G401 (cell line): ENCODE measurements around the gene SLC66A2. TPM values are rescaled to one million over a fixed set of nuclear protein-coding genes. Genes with fewer than 3 reads are reported as not detected.
A peak's percentile ranks its signal among the peaks of the same experiment; 100 is the strongest.
"Not testable (repeated sequence)": the region's sequence is repeated elsewhere in the genome, so short reads cannot be mapped to it uniquely, and the experiment has no call there.

Experiments
- DNase-seq: peaks from one replicate; pipeline ENCODE4 v3.0.0-alpha.2; 2015; ENCODE audit warnings: low spot score
- in situ Hi-C: cut with HindIII; loops from 2 replicates; pipeline ENCODE4 v1.10.0; 2016; ENCODE audit warnings: low sequenced_read_pairs, mixed read lengths
- total RNA-seq: library from RNA; depleted of rRNA; stranded (reverse); fragments of >200 nt; shearing (Covaris generic); gene quantifications from 2 replicates; pipeline ENCODE4 v1.2.3, GENCODE V29; 2014; rRNA removed

The SLC66A2 gene
- 65.7 and 94.9 TPM in 2 replicates for total RNA-seq

DNA sequence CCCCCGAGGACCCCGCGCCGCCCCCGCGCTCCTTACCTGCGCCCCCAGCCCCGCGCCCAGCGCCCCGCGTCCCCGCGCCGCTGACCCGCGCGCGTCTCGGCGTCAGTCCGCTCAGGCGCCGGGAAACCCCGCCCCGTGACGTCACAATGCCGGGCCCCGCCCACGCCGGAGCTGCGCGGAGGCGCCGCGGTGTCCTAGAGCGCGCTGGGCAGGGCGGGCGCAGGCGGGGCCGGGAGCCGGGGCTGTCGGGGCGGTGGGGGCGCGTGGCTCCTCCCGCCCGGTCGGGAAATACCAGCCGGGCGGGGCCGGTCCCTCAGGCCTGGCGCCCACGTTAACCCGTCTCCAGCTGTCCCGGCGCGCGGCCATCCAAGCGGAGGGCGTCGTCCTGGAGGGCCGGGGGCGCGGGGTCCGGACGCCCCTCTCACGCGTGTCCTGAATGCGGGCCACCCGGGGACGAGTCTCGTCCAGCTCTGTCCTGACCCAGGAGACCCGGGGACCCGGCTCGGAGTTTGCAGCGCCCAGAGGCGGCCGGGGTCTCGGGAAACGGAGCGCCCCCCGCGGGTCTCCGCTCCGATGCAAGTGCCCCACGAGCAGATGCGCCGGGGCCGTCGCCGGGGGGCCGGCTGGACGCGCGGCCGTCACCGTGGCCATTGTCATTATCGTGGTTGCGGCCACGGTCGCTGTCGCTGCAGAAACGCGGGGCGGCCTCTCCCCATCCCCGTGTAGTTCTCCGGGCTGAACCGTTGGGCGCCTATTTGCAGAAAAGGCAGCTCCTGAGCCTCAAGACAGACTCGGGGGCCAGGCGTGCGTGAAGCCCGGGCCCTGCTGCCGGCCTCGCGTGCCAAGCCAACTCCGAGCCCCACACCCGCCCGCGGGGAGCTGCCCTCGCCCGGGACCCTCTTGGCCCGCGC lies at the start of gene SLC66A2:
TSS of gene SLC66A2 (minus strand) at position 109 of the 911 bp plus-strand sequence. CDS start 727 bp downstream, outside the sequence.
- DNase-seq = peak; percentile 85
- in situ Hi-C loops = no loop called here

- DNase-seq = no peak
- in situ Hi-C loops = no loop called here
Observed at GRCh38 chr18:80000877-80001276, 49.4 kb upstream of the SLC66A2 start.

DNA sequence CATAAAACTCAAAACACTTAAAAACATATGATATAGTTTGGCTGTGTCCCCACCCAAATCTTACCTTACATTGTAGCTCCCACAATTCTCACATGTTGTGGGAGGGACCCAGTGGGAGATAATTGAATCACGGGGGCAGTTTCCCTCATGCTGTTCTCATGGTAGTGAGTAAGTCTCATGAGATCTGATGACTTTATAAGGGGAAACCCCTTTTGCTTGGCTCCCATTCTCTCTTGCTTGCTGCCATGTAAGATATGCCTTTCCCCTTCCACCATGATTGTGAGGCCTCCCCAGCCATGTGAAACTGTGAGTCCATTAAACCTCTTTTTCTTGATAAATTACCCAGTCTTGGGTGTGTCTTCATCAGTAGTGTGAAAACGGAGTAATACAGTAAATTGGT lies 48.2 kb upstream of the SLC66A2 start:
- DNase-seq, in situ Hi-C loops: not testable (repeated sequence)

- no peak for DNase-seq
- in situ Hi-C loops = no loop called here
Observed at GRCh38 chr18:79991494-79991893, 40.0 kb upstream of the SLC66A2 start.

DNA sequence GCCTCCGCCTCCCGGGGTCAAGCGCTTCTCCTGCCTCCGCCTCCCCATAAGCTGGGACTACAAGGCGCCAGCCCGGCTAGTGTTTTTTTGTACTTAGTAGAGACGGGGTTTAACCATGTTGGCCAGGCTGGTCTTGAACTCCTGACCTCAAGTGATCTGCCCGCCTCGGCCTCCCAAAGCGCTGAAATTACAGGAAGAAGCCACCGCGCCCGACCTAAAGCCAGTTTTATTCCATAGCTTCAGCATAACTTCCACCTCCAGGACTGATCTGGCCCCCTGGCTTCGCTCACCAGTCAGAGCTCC lies 37.7 kb upstream of the SLC66A2 start:
- in situ Hi-C loops = no loop called here
- no peak for DNase-seq

DNA sequence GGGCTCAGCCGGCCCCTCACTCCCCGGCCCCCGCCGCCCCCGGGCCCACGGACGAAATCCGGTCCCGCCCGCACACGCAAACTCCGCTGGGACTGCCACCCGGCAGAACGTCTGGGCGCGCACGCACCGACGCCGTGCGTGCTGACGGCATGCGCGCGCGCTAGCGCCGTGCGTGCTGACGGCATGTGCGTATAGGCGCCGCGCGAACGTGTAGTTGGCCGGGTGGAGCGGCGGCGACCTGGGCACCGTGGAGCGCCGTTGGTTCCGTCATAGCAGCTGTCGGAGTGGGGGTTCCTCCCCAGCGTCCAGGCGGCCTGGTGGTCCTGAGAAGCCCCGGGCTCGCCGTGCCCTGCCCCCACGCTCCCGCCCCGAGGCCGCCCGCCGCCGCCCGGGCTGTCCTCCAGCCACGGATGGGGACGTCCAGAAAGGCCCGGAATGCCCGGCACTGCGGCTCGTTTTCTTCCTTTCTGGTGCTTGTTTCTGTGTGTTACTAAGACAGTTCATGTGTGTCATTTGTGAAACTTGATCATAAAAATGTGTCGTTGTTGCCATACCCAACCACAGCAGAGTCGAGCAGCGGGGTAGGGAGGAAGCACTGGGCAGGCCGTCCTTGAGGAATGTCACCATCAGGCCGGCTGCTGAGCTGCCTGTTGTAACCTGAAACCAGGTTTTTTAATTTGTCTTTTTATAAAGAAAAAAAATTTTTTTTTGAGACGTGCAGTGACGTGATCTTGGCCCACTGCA lies 37.2 kb upstream of the SLC66A2 start, which contains the start of gene TXNL4A:
TSS of gene TXNL4A (minus strand) at position 113 of the 744 bp plus-strand sequence. CDS start 171 bp downstream, outside the sequence.
- peak; percentile 86 for DNase-seq
- in situ Hi-C loops = no loop called here

GRCh38 chr18:79988071-79988450 lies 36.6 kb upstream of the SLC66A2 start:
- DNase-seq = no peak
- in situ Hi-C loops = no loop called here

DNA sequence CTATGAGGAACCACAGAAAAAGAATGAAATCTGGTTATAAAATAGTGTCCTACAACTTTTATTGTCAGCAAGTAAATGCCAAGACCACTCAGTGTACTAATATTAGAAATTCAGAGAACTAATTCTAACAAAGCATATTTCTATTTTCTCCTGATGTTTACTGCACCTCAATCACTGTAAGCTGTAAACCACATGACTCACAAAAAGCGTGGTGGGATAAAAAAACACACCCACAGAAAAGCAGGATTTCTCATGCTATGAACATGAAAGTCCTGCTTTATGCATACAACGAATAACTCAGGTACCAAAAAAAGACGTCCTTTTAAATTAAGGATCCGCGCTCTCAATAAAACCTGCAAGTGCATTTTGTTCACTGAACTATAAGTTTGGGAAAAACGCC lies 36.1 kb upstream of the SLC66A2 start:
- in situ Hi-C loops = no loop called here
- no peak for DNase-seq

DNA sequence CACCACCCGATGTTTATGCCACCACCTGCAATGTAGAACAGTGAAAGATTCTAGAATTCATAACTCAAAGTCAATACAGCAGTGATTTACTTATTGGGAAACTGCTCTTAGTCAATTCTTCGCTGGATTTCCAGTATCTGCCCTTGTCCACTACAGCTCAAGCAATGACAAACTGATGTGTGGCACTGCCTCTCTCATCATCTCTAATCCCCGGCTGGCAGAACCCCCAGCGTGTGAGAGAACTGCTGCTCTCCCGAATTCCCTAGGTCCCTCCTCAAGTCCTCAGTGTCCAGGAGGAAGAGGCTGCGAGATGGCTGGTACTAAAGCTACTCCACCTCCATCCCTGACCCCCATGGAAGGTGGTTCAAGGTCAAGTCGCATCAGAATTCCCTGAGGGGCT lies 35.3 kb upstream of the SLC66A2 start:
- in situ Hi-C loops = no loop called here
- no peak for DNase-seq

- DNase-seq = no peak
- in situ Hi-C loops = no loop called here
Observed at GRCh38 chr18:79985172-79985571, 33.7 kb upstream of the SLC66A2 start.

DNA sequence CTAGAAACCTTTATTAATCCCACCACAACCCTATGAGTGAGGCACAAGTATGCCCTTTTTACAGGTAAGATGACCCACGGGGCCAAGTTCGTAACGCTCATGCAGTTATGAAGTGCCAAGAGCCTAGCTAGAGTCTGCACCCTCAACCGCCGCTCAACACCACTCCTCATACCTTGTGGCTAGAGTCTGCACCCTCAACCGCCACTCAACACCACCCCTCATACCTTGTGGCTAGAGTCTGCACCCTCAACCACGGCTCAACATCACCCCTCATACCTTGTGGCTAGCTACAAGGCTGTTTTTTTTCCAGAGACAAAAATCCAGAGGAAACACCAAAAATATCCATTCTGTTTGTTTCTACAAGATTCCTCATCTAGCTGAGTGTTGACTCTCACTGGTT lies 32.3 kb upstream of the SLC66A2 start:
- DNase-seq = no peak
- in situ Hi-C loops = no loop called here

GRCh38 chr18:79983253-79983652 lies 31.8 kb upstream of the SLC66A2 start:
- in situ Hi-C loops = no loop called here
- DNase-seq = no peak

- no peak for DNase-seq
- in situ Hi-C loops = no loop called here
Observed at GRCh38 chr18:79982736-79983135, 31.3 kb upstream of the SLC66A2 start.

- no peak for DNase-seq
- in situ Hi-C loops = no loop called here
Observed at GRCh38 chr18:79980585-79980984, 29.1 kb upstream of the SLC66A2 start.

GRCh38 chr18:79979843-79980242 lies 28.4 kb upstream of the SLC66A2 start:
- in situ Hi-C loops = no loop called here
- no peak for DNase-seq

- peak; percentile 47 for DNase-seq
- in situ Hi-C loops = no loop called here
Observed at GRCh38 chr18:79975985-79976680, 24.7 kb upstream of the SLC66A2 start.

GRCh38 chr18:79975043-79975442 lies 23.6 kb upstream of the SLC66A2 start:
- DNase-seq = no peak
- in situ Hi-C loops = no loop called here

- in situ Hi-C loops = no loop called here
Observed at GRCh38 chr18:79974025-79974654, 22.7 kb upstream of the SLC66A2 start.

DNA sequence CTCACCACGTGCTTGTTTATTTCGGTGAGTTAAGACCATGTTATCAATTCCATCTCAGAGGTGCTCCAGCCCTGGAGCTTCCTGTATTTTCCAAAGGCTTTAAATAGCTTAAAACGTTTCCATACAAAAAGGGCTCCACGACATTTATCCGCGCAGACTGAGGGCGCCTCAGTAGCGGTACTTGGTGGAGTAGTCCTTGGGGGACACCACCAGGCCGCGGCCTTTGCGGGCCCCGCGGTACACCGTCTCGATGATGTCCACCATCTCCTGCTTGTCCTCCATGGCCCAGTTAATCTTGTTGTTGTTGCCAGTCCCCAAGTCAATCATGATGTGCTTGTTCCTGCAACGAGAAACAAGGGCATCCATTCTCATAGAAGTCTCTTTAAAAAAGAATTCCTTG lies 22.1 kb upstream of the SLC66A2 start:
- in situ Hi-C loops = no loop called here
- DNase-seq = no peak

More at GRCh38 chr18:79974025-79974654, 22.7 kb upstream of the SLC66A2 start:
- DNase-seq = no peak
